Spinal cord (tissue), 10 donors: ENCODE data around the gene PATZ1. TPM values are rescaled to one million over a fixed set of nuclear protein-coding genes. Genes with fewer than 3 reads are reported as not detected.
A peak's percentile ranks its signal among the peaks of the same experiment; 100 is the strongest.
"Not testable (repeated sequence)": the region's sequence is repeated elsewhere in the genome, so short reads cannot be mapped to it uniquely, and the experiment has no call there.

ENCODE experiments used
- DNase-seq, 6 donors: peaks; one replicate each; pipeline versions ENCODE4 v3.0.0 to v3.0.0-alpha.2; 2013 to 2015; ENCODE audit warnings: low spot score in 6 of 6, low read depth in 4 of 6
- H3K27ac ChIP-seq: one replicate; pipeline ENCODE4 v1.5.1; 2013; ENCODE audit warnings: low read depth, low read length, control low read depth
- H3K27me3 ChIP-seq: one replicate; pipeline ENCODE4 v1.6.1; 2013; ENCODE audit warnings: low read length; ENCODE audit not compliant: control insufficient read depth, insufficient read depth
- H3K36me3 ChIP-seq: one replicate; pipeline ENCODE4 v1.6.1; 2013; ENCODE audit warnings: low read length; ENCODE audit not compliant: control insufficient read depth, insufficient read depth
- H3K4me1 ChIP-seq: one replicate; pipeline ENCODE4 v1.6.1; 2013; ENCODE audit warnings: low read length; ENCODE audit not compliant: control insufficient read depth, insufficient read depth
- H3K4me3 ChIP-seq: one replicate; pipeline ENCODE4 v1.5.1; 2013; ENCODE audit warnings: low read depth, low read length, control low read depth
- H3K9me3 ChIP-seq: one replicate; pipeline ENCODE4 v1.6.1; 2013; ENCODE audit warnings: low read length; ENCODE audit not compliant: control insufficient read depth, insufficient read depth
- WGBS: methylation state at CpG from one replicate; pipeline ENCODE4 v1.1.5; 2013; ENCODE audit warnings: missing lambda C conversion rate; ENCODE audit not compliant: insufficient coverage; 5-methylcytosine and 5-hydroxymethylcytosine counted together
- polyA plus RNA-seq, 2 donors: library from polyadenylated mRNA; unstranded; fragments of 120-200 nt; gene quantifications; one replicate each; pipeline ENCODE4 v1.2.1, GENCODE V29; 2013; ENCODE audit not compliant: insufficient read length in 2 of 2
- total RNA-seq, 2 donors: library from RNA; depleted of rRNA in 1 of 2; stranded (reverse); fragments of 120-200 nt in 1 of 2; fragments of >200 nt in 1 of 2; gene quantifications; one replicate each; pipeline versions ENCODE4 v1.2.3 to v1.2.4, GENCODE V29; 2013 to 2014
- donor health status: healthy.

The PATZ1 gene
- total and polyA plus RNA-seq, 4 donors, result 18.6 to 62.5 (median 44.3) TPM

GRCh38 chr22:31360029-31360428, 13.9 kb upstream of the PATZ1 start:
- no peak for DNase-seq
- Histone ChIP-seq H3K27ac (no peak overlapping the region), H3K36me3 (no peaks in the 10 kb centered on the region), H3K4me3 (no peak overlapping the region), H3K9me3 (no peaks in the 10 kb centered on the region), H3K4me1 (no peaks in the 10 kb centered on the region), H3K27me3 (no peaks in the 10 kb centered on the region)
- 80% methylated on average over 1 of the region's 1 CpG for whole genome bisulfite sequencing

- DNase-seq, result no peak
- Histone ChIP-seq H3K9me3 (no peaks in the 10 kb centered on the region), H3K4me1 (peaks cover 3% of the 10 kb centered on the region), H3K36me3 (no peaks in the 10 kb centered on the region), H3K27me3 (no peaks in the 10 kb centered on the region), H3K4me3 (no peak overlapping the region), H3K27ac (no peak overlapping the region)
- WGBS, result 75% methylated on average over 3 of the region's 5 CpGs
Measured at GRCh38 chr22:31354515-31354914, 8.4 kb upstream of the PATZ1 start.

GRCh38 chr22:31350410-31350863, 4.3 kb upstream of the PATZ1 start:
- H3K9me3 ChIP-seq, result no peaks in the 10 kb centered on the region
- H3K27ac ChIP-seq, result no peak overlapping the region
- DNase-seq, result peak in 2 of 6 donors; percentile 81 to 88
- H3K36me3 ChIP-seq, result no peaks in the 10 kb centered on the region
- no peak overlapping the region for H3K4me3 ChIP-seq
- H3K4me1 ChIP-seq, result peaks cover 18% of the 10 kb centered on the region
- 13% methylated on average over 7 of the region's 8 CpGs for WGBS
- H3K27me3 ChIP-seq, result no peaks in the 10 kb centered on the region

GRCh38 chr22:31349960-31350359, 3.8 kb upstream of the PATZ1 start:
- Histone ChIP-seq H3K4me1 (peaks cover 23% of the 10 kb centered on the region), H3K9me3 (no peaks in the 10 kb centered on the region), H3K27ac (no peak overlapping the region), H3K27me3 (no peaks in the 10 kb centered on the region), H3K4me3 (no peak overlapping the region), H3K36me3 (peaks cover 2% of the 10 kb centered on the region)
- DNase-seq, result no peak

GRCh38 chr22:31348766-31349165, 2.6 kb upstream of the PATZ1 start:
- Histone ChIP-seq H3K4me3 (no peak overlapping the region), H3K9me3 (no peaks in the 10 kb centered on the region), H3K4me1 (peaks cover 34% of the 10 kb centered on the region), H3K36me3 (peaks cover 13% of the 10 kb centered on the region), H3K27me3 (no peaks in the 10 kb centered on the region), H3K27ac (no peak overlapping the region)
- DNase-seq, result no peak
- 95% methylated on average over 4 of the region's 6 CpGs for WGBS

GRCh38 chr22:31348009-31348337, 1.8 kb upstream of the PATZ1 start:
- H3K27ac ChIP-seq, result peak overlapping the region; percentile 98
- H3K4me1 ChIP-seq, result peaks cover 42% of the 10 kb centered on the region
- WGBS, result 33% methylated on average over 4 of the region's 16 CpGs
- H3K9me3 ChIP-seq, H3K27me3 ChIP-seq, DNase-seq: not testable (repeated sequence)
- H3K4me3 ChIP-seq, result peak overlapping the region; percentile 78
- H3K36me3 ChIP-seq, result peaks cover 18% of the 10 kb centered on the region

GRCh38 chr22:31347251-31348008, 1.3 kb upstream of the PATZ1 start:
- peak overlapping the region; percentile 78 for H3K4me3 ChIP-seq
- H3K36me3 ChIP-seq, result peaks cover 23% of the 10 kb centered on the region
- WGBS, result under 1% methylated on average over 48 of the region's 50 CpGs
- peak overlapping the region; percentile 98 for H3K27ac ChIP-seq
- peak in 4 of 6 donors; percentile 42 to 91 (median 80) for DNase-seq
- no peaks in the 10 kb centered on the region for H3K9me3 ChIP-seq
- H3K27me3 ChIP-seq, result no peaks in the 10 kb centered on the region
- H3K4me1 ChIP-seq, result peaks cover 48% of the 10 kb centered on the region

- 0% methylated on average over 40 of the region's 40 CpGs for WGBS
- Histone ChIP-seq H3K4me1 (peaks cover 54% of the 10 kb centered on the region), H3K4me3 (peak overlapping the region; percentile 78), H3K36me3 (peaks cover 29% of the 10 kb centered on the region), H3K27me3 (no peaks in the 10 kb centered on the region), H3K27ac (peak overlapping the region; percentile 98), H3K9me3 (no peaks in the 10 kb centered on the region)
- peak in 2 of 6 donors; percentile 86 to 91 for DNase-seq
Measured at GRCh38 chr22:31346733-31347250, 646 bp upstream of the PATZ1 start.

GRCh38 chr22:31345331-31346254, 553 bp downstream of the PATZ1 start:
- DNase-seq, result peak in 5 of 6 donors; percentile 90 to 98 (median 92)
- Histone ChIP-seq H3K27me3 (no peaks in the 10 kb centered on the region), H3K9me3 (no peaks in the 10 kb centered on the region), H3K4me3 (peak overlapping the region; percentile 78), H3K4me1 (peaks cover 66% of the 10 kb centered on the region), H3K27ac (peak overlapping the region; percentile 98), H3K36me3 (peaks cover 41% of the 10 kb centered on the region)
- under 1% methylated on average over 112 of the region's 126 CpGs for WGBS
